ENCODE measurements around the gene MBD3L4.
"Not testable (repeated sequence)": the region's sequence is repeated elsewhere in the genome, so short reads cannot be mapped to it uniquely, and the experiment has no call there.

Gene MBD3L4

GRCh38 chr19:7049021-7049420, 9.0 kb upstream of the MBD3L4 start, which contains the start of gene MBD3L2:
Gene MBD3L2 (plus strand): TSS chr19:7049321. CDS start chr19:7049374, 53 bp downstream.
- not testable (repeated sequence) for DNase-seq (ENCODE audit: low read depth in 2 of 2)

- DNase-seq (ENCODE audit: low read depth in 2 of 2) = not testable (repeated sequence)
Observed at GRCh38 chr19:7041563-7041962, 1.6 kb upstream of the MBD3L4 start.

- DNase-seq (ENCODE audit: low read depth in 2 of 2) = not testable (repeated sequence)
Observed at GRCh38 chr19:7030278-7030677, 9.7 kb downstream of the MBD3L4 start, which contains the start of gene MBD3L5. Gene MBD3L5 (plus strand): TSS chr19:7030578. CDS start chr19:7030612, 34 bp downstream.

- not testable (repeated sequence) for DNase-seq (ENCODE audit: low read depth in 2 of 2)
Observed at GRCh38 chr19:7028790-7029189, 11.2 kb downstream of the MBD3L4 start.

- DNase-seq (ENCODE audit: low read depth in 2 of 2) = not testable (repeated sequence)
Observed at GRCh38 chr19:7021331-7021730, 18.6 kb downstream of the MBD3L4 start, which contains the start of gene MBD3L2B. Gene MBD3L2B (minus strand): TSS chr19:7021431. CDS start chr19:7021397, 34 bp downstream.

GRCh38 chr19:7018828-7019227, 21.2 kb downstream of the MBD3L4 start:
- DNase-seq (ENCODE audit: low read depth in 2 of 2) = no peak

GRCh38 chr19:7013678-7014077, 26.3 kb downstream of the MBD3L4 start:
- DNase-seq (ENCODE audit: low read depth in 2 of 2) = no peak

GRCh38 chr19:7010722-7011593, 29.0 kb downstream of the MBD3L4 start:
- DNase-seq (ENCODE audit: low read depth in 2 of 2) = no peak

- DNase-seq (ENCODE audit: low read depth in 2 of 2) = no peak
Observed at GRCh38 chr19:7007859-7008258, 32.1 kb downstream of the MBD3L4 start.

- no peak for DNase-seq (ENCODE audit: low read depth in 2 of 2)
Observed at GRCh38 chr19:7006135-7006704, 33.8 kb downstream of the MBD3L4 start.

GRCh38 chr19:7004313-7004931, 35.6 kb downstream of the MBD3L4 start:
- no peak for DNase-seq (ENCODE audit: low read depth in 2 of 2)

GRCh38 chr19:7000816-7001215, 39.2 kb downstream of the MBD3L4 start:
- DNase-seq (ENCODE audit: low read depth in 2 of 2) = no peak

- no peak for DNase-seq (ENCODE audit: low read depth in 2 of 2)
Observed at GRCh38 chr19:7000333-7000732, 39.6 kb downstream of the MBD3L4 start.

GRCh38 chr19:6999933-7000332, 40.0 kb downstream of the MBD3L4 start:
- no peak for DNase-seq (ENCODE audit: low read depth in 2 of 2)

GRCh38 chr19:6997679-6998445, 42.1 kb downstream of the MBD3L4 start:
- DNase-seq (ENCODE audit: low read depth in 2 of 2) = no peak

GRCh38 chr19:6996810-6997209, 43.2 kb downstream of the MBD3L4 start:
- DNase-seq (ENCODE audit: low read depth in 2 of 2) = no peak

GRCh38 chr19:6995054-6995453, 44.9 kb downstream of the MBD3L4 start:
- DNase-seq (ENCODE audit: low read depth in 2 of 2) = no peak

- DNase-seq (ENCODE audit: low read depth in 2 of 2) = no peak
Observed at GRCh38 chr19:6988257-6988656, 51.7 kb downstream of the MBD3L4 start.

GRCh38 chr19:6987850-6988249, 52.1 kb downstream of the MBD3L4 start:
- no peak for DNase-seq (ENCODE audit: low read depth in 2 of 2)
